Measurements from ENCODE around the gene SLC30A1. TPM values are rescaled to one million over a fixed set of nuclear protein-coding genes. Genes with fewer than 3 reads are reported as not detected.
"Not testable (repeated sequence)": the region's sequence is repeated elsewhere in the genome, so short reads cannot be mapped to it uniquely, and the experiment has no call there.

SLC30A1 gene
- total and polyA plus RNA-seq, 12 donors = 1.4 to 26.5 (median 14.4) TPM

GRCh38 chr1:211577277-211577818 lies 1.6 kb downstream of the SLC30A1 start:
- no peak for DNase-seq
- H3K27ac ChIP-seq = peak overlapping the region in 9 of 10 donors; percentile 93 to 99 (median 97)
- peaks cover 0 to 73% (median 46%) of the 10 kb centered on the region in 9 donors for H3K4me1 ChIP-seq
- WGBS, 2 donors = 0% methylated on average over 13 of the region's 13 CpGs
- ATAC-seq = no peak
- peaks cover 0 to 41% (median 13%) of the 10 kb centered on the region in 9 donors for H3K36me3 ChIP-seq
- H3K27me3 ChIP-seq = no peaks in the 10 kb centered on the region
- peak overlapping the region; percentile 83 to 97 (median 94) for H3K4me3 ChIP-seq
- intact Hi-C loops (cut with DNase I) = loop anchor here in 9 of 10 donors (1.0 to 10.0 kb wide), 10 partner anchors 35 to 105 kb away; no protein-coding TSS in a partner anchor
- H3K9me3 ChIP-seq = no peaks in the 10 kb centered on the region
- TF ChIP-seq CTCF (IDR thresholded peaks at IDR 0.05) = no peak

GRCh38 chr1:211576717-211577116 lies 2.2 kb downstream of the SLC30A1 start:
- H3K9me3 ChIP-seq = no peaks in the 10 kb centered on the region
- DNase-seq (no peak), ATAC-seq (no peak)
- H3K27ac ChIP-seq = peak overlapping the region in 5 of 10 donors; percentile 93 to 99 (median 97)
- H3K27me3 ChIP-seq = no peaks in the 10 kb centered on the region
- peaks cover 0 to 68% (median 48%) of the 10 kb centered on the region in 9 donors for H3K4me1 ChIP-seq
- WGBS, 2 donors = 29 to 38% methylated on average over 2 of the region's 2 CpGs
- H3K4me3 ChIP-seq = peak overlapping the region; percentile 83 to 97 (median 94)
- TF ChIP-seq CTCF (IDR thresholded peaks at IDR 0.05) = no peak
- intact Hi-C loops (cut with DNase I) = loop anchor here in 9 of 10 donors (1.0 to 10.0 kb wide), 10 partner anchors 36 to 104 kb away; no protein-coding TSS in a partner anchor
- peaks cover 0 to 47% (median 13%) of the 10 kb centered on the region in 9 donors for H3K36me3 ChIP-seq

GRCh38 chr1:211574705-211575104 lies 4.3 kb downstream of the SLC30A1 start:
- H3K36me3 ChIP-seq = peaks cover 0 to 51% (median 13%) of the 10 kb centered on the region in 9 donors
- H3K9me3 ChIP-seq = no peaks in the 10 kb centered on the region
- peak overlapping the region in 2 of 10 donors; percentile 41 to 99 for H3K27ac ChIP-seq
- DNase-seq (no peak), ATAC-seq (no peak)
- intact Hi-C loops (cut with DNase I) = loop anchor here in 9 of 10 donors (5.0 to 10.0 kb wide), 8 partner anchors 38 to 102 kb away; no protein-coding TSS in a partner anchor
- H3K4me1 ChIP-seq = peaks cover 0 to 56% (median 49%) of the 10 kb centered on the region in 9 donors
- H3K4me3 ChIP-seq = no peak overlapping the region
- TF ChIP-seq CTCF (IDR thresholded peaks at IDR 0.05) = no peak
- no peaks in the 10 kb centered on the region for H3K27me3 ChIP-seq

GRCh38 chr1:211571998-211572397 lies 7.0 kb downstream of the SLC30A1 start:
- Histone ChIP-seq H3K27ac (no peak overlapping the region), H3K36me3 (peaks cover 0 to 51% (median 13%) of the 10 kb centered on the region in 9 donors), H3K4me1 (peaks cover 0 to 55% (median 48%) of the 10 kb centered on the region in 9 donors), H3K27me3 (no peaks in the 10 kb centered on the region), H3K4me3 (no peak overlapping the region), H3K9me3 (no peaks in the 10 kb centered on the region)
- no peak for DNase-seq
- WGBS, 2 donors = 70 to 83% methylated on average over 2 of the region's 2 CpGs
- TF ChIP-seq CTCF (IDR thresholded peaks at IDR 0.05) = no peak
- intact Hi-C loops (cut with DNase I) = loop anchor here in 1 of 10 donors (10.0 kb wide), 1 partner anchor 47 kb away; no protein-coding TSS in a partner anchor
- ATAC-seq = no peak

GRCh38 chr1:211570378-211570777 lies 8.6 kb downstream of the SLC30A1 start:
- ATAC-seq, H3K27ac ChIP-seq, H3K4me3 ChIP-seq, H3K27me3 ChIP-seq, DNase-seq, H3K9me3 ChIP-seq: not testable (repeated sequence)
- intact Hi-C loops (cut with DNase I) = loop anchor here in 1 of 10 donors (10.0 kb wide), 1 partner anchor 46 kb away; no protein-coding TSS in a partner anchor
- peaks cover 0 to 41% (median 7%) of the 10 kb centered on the region in 9 donors for H3K36me3 ChIP-seq
- 84 to 85% methylated on average over 1 of the region's 1 CpG for WGBS, 2 donors
- peaks cover 0 to 39% (median 31%) of the 10 kb centered on the region in 9 donors for H3K4me1 ChIP-seq
